GM23338 (cell line): ENCODE results near the gene CTNNA1. TPM values are rescaled to one million over a fixed set of nuclear protein-coding genes. Genes with fewer than 3 reads are reported as not detected.

Experiments
- ATAC-seq: fragments of 200-7000 bp; cut with Tn5 transposase; 3 replicates; pipeline ENCODE4 v1.9.1; 2020
- DNase-seq: peaks from one replicate; pipeline ENCODE4 v3.0.0-alpha.2; 2015; ENCODE audit warnings: low spot score
- H2AFZ ChIP-seq: fragments of 200-600 bp; sonication (generic); 2 replicates; pipeline ENCODE4 v1.8.0; 2016; ENCODE audit warnings: antibody characterized with exemption, mild to moderate bottlenecking, moderate library complexity
- H3F3A ChIP-seq: fragments of 200-600 bp; sonication (generic); replicated peaks from 2 replicates; pipeline ENCODE4 v1.8.0; 2017; ENCODE audit warnings: antibody characterized with exemption, mixed run types, low read depth
- H3K27ac ChIP-seq: fragments of 200-600 bp; sonication (generic); 2 replicates; pipeline ENCODE4 v1.6.1; 2016; ENCODE audit warnings: low read depth
- H3K27me3 ChIP-seq: fragments of 200-600 bp; sonication (generic); 2 replicates; pipeline ENCODE4 v1.8.0; 2016; ENCODE audit warnings: mild to moderate bottlenecking, mixed run types, moderate library complexity; ENCODE audit not compliant: insufficient read depth
- H3K36me3 ChIP-seq: fragments of 200-600 bp; sonication (generic); 2 replicates; pipeline ENCODE4 v1.8.0; 2016; ENCODE audit warnings: mild to moderate bottlenecking; ENCODE audit not compliant: insufficient read depth
- H3K4me1 ChIP-seq: fragments of 200-600 bp; sonication (generic); 2 replicates; pipeline ENCODE4 v1.8.0; 2016; ENCODE audit warnings: mild to moderate bottlenecking, moderate library complexity; ENCODE audit not compliant: insufficient read depth
- H3K4me2 ChIP-seq: fragments of 200-600 bp; sonication (generic); 2 replicates; pipeline ENCODE4 v1.7.1; 2017; ENCODE audit warnings: mixed run types
- H3K4me3 ChIP-seq: fragments of 200-600 bp; sonication (generic); 2 replicates; pipeline ENCODE4 v1.6.1; 2016; ENCODE audit warnings: mixed run types
- H3K79me2 ChIP-seq: fragments of 200-600 bp; sonication (generic); replicated peaks from 2 replicates; pipeline ENCODE4 v1.8.0; 2017; ENCODE audit warnings: mild to moderate bottlenecking; ENCODE audit not compliant: insufficient read depth
- H3K9me2 ChIP-seq: fragments of 200-600 bp; sonication (generic); 2 replicates; pipeline ENCODE4 v1.8.0; 2017; ENCODE audit not compliant: insufficient read depth
- H4K20me1 ChIP-seq: fragments of 200-600 bp; sonication (generic); replicated peaks from 2 replicates; pipeline ENCODE4 v1.8.0; 2017; ENCODE audit warnings: mild to moderate bottlenecking; ENCODE audit not compliant: insufficient read depth
- H3K27ac Mint-ChIP-seq: 2 replicates; pipeline ENCODE4 v1.8.0; 2020; ENCODE audit warnings: inconsistent platforms, mild to moderate bottlenecking, moderate library complexity, mixed read lengths
- H3K27me3 Mint-ChIP-seq: 3 replicates; pipeline ENCODE4 v1.8.0; 2022; ENCODE audit warnings: low read depth, mild to moderate bottlenecking, moderate library complexity, mixed read lengths, inconsistent platforms; ENCODE audit not compliant: insufficient read depth, poor library complexity
- H3K36me3 Mint-ChIP-seq: 3 replicates; pipeline ENCODE4 v1.8.0; 2021; ENCODE audit warnings: low read depth, mild to moderate bottlenecking, inconsistent platforms, moderate library complexity, mixed read lengths
- H3K4me1 Mint-ChIP-seq: 3 replicates; pipeline ENCODE4 v1.8.0; 2020; ENCODE audit warnings: mild to moderate bottlenecking, inconsistent platforms, mixed read lengths
- H3K4me3 Mint-ChIP-seq: 3 replicates; pipeline ENCODE4 v1.8.0; 2021; ENCODE audit warnings: moderate library complexity, mild to moderate bottlenecking, inconsistent platforms, mixed read lengths
- H3K9me3 Mint-ChIP-seq: 3 replicates; pipeline ENCODE4 v1.8.0; 2020; ENCODE audit warnings: moderate library complexity, mild to moderate bottlenecking, inconsistent platforms, mixed read lengths
- CREB1 ChIP-seq: fragments of 250-450 bp; sonication (Bioruptor Pico); IDR thresholded peaks from 2 replicates; pipeline ENCODE4 v1.5.0; 2020; ENCODE audit warnings: low read depth, mild to moderate bottlenecking, moderate library complexity
- CTCF ChIP-seq, 2 experiments: fragments of 200-600 bp in 1 of 2; sonication (generic) in 1 of 2; conservative IDR thresholded peaks; 2 replicates each; pipeline versions ENCODE4 v1.5.1 to v1.6.1; 2016 to 2017; ENCODE audit warnings: antibody characterized with exemption in 2 of 2, low read depth in 2 of 2, mild to moderate bottlenecking in 2 of 2, moderate library complexity in 1 of 2
- ETS1 ChIP-seq: IDR thresholded peaks from 2 replicates; pipeline ENCODE4 v1.6.1; 2016; ENCODE audit warnings: antibody characterized with exemption
- EZH2 ChIP-seq: fragments of 200-600 bp; sonication (generic); IDR thresholded peaks from one replicate; pipeline ENCODE4 v1.8.0; 2017; ENCODE audit warnings: antibody characterized with exemption, mild to moderate bottlenecking, low read depth; ENCODE audit not compliant: unreplicated experiment
- EZH2phosphoT487 ChIP-seq: fragments of 200-600 bp; sonication (generic); IDR thresholded peaks from one replicate; pipeline ENCODE4 v1.8.1; 2018; ENCODE audit warnings: antibody characterized with exemption; ENCODE audit not compliant: unreplicated experiment
- JUNB ChIP-seq: IDR thresholded peaks from one replicate; pipeline ENCODE4 v1.6.1; 2016; ENCODE audit warnings: antibody characterized with exemption; ENCODE audit not compliant: unreplicated experiment
- NANOG ChIP-seq: IDR thresholded peaks from 2 replicates; pipeline ENCODE4 v1.6.1; 2016; ENCODE audit warnings: antibody characterized with exemption, borderline replicate concordance
- POLR2AphosphoS5 ChIP-seq: IDR thresholded peaks from 2 replicates; pipeline ENCODE4 v1.6.1; 2016; ENCODE audit warnings: antibody characterized with exemption, low read depth
- REST ChIP-seq: IDR thresholded peaks from one replicate; pipeline ENCODE4 v1.6.1; 2018; ENCODE audit warnings: antibody characterized with exemption; ENCODE audit not compliant: unreplicated experiment
- ZNF114 ChIP-seq: fragments of 250-450 bp; sonication (Bioruptor Pico); IDR thresholded peaks from 2 replicates; pipeline ENCODE4 v1.5.0; 2020; ENCODE audit warnings: mild to moderate bottlenecking, moderate library complexity
- ZNF331 ChIP-seq: fragments of 250-450 bp; sonication (Bioruptor Pico); IDR thresholded peaks from 2 replicates; pipeline ENCODE4 v1.5.0; 2020; ENCODE audit warnings: low read depth, mild to moderate bottlenecking, moderate library complexity
- ZNF462 ChIP-seq: fragments of 250-450 bp; sonication (Bioruptor Pico); IDR thresholded peaks from 2 replicates; pipeline ENCODE4 v1.5.0; 2020; ENCODE audit warnings: mild to moderate bottlenecking, moderate library complexity
- polyA plus RNA-seq: library from polyadenylated mRNA; unstranded; fragments of >200 nt; fragmentation: Nextera tagmentation; extraction: Ambion mirVana; gene quantifications from 2 replicates; pipeline ENCODE4 v1.2.1, GENCODE V29; 2016
- total RNA-seq: library from RNA; depleted of rRNA; stranded (reverse); fragments of >200 nt; shearing (Covaris generic); gene quantifications from 2 replicates; pipeline ENCODE4 v1.2.3, GENCODE V29; 2014

The CTNNA1 gene
- total and polyA plus RNA-seq, 2 experiments from 2014 or later, result 111 to 348 TPM

GRCh38 chr5:138837160-138837559, 83.9 kb downstream of the CTNNA1 start (continued):
- TF ChIP-seq ETS1, result no peak
- no peak for TF ChIP-seq EZH2

- Mint-ChIP-seq H3K4me3 (no peak overlapping the region), H3K27ac (peak overlapping the region; percentile 31; the same call in 1 of the 2 replicates), H3K27me3 (peaks cover 2% of the 10 kb centered on the region), H3K4me1 (peaks cover 56% of the 10 kb centered on the region), H3K36me3 (no peaks in the 10 kb centered on the region), H3K9me3 (no peaks in the 10 kb centered on the region)
- no peak for DNase-seq
- Histone ChIP-seq H3K27me3 (no peaks in the 10 kb centered on the region), H3K4me1 (peaks cover 61% of the 10 kb centered on the region), H2AFZ (no peak overlapping the region), H3K27ac (no peak overlapping the region), H3K4me2 (no peak overlapping the region), H4K20me1 (no peaks in the 10 kb centered on the region), H3K36me3 (no peaks in the 10 kb centered on the region), H3K79me2 (peaks cover 97% of the 10 kb centered on the region), H3K9me2 (peaks cover 4% of the 10 kb centered on the region; the same call in 1 of the 2 replicates), H3F3A (no peaks in the 10 kb centered on the region), H3K4me3 (no peak overlapping the region)
- no peak for ATAC-seq
- no peak for TF ChIP-seq EZH2
- TF ChIP-seq CTCF (conservative IDR thresholded peaks at IDR 0.05; ENCODE audit: low read depth in 2 of 2), result no peak
- no peak for TF ChIP-seq JUNB
- no peak for TF ChIP-seq REST
- no peak for TF ChIP-seq CREB1 (CRISPR knock-in tag)
- no peak for TF ChIP-seq ZNF331 (CRISPR knock-in tag)
- TF ChIP-seq EZH2phosphoT487, result no peak
- no peak for TF ChIP-seq ZNF114 (CRISPR knock-in tag)
- no peak for TF ChIP-seq ZNF462 (CRISPR knock-in tag)
- TF ChIP-seq NANOG, result no peak
- no peak for TF ChIP-seq ETS1
- no peak for TF ChIP-seq POLR2AphosphoS5
Observed at GRCh38 chr5:138840103-138840502, 86.9 kb downstream of the CTNNA1 start.
